Lower lobe of right lung (tissue), 2 donors: Measurements from ENCODE around the gene LASP1. TPM values are rescaled to one million over a fixed set of nuclear protein-coding genes. Genes with fewer than 3 reads are reported as not detected.
A peak's percentile ranks its signal among the peaks of the same experiment; 100 is the strongest.

Source experiments
- ATAC-seq, 2 donors: fragments of 200-7000 bp; cut with Tn5 transposase; one replicate each; pipeline ENCODE4 v1.9.1; 2020 to 2022; ENCODE audit warnings: mild to moderate bottlenecking in 2 of 2, moderate library complexity in 2 of 2
- DNase-seq: peaks from one replicate; pipeline ENCODE4 v3.0.0-alpha.2; 2020
- H3K27ac ChIP-seq: fragments of 200-600 bp; one replicate; pipeline ENCODE4 v1.8.0; 2022
- H3K27me3 ChIP-seq: fragments of 200-600 bp; one replicate; pipeline ENCODE4 v1.8.0; 2022; ENCODE audit warnings: low read depth
- H3K36me3 ChIP-seq: fragments of 200-600 bp; one replicate; pipeline ENCODE4 v1.8.0; 2022; ENCODE audit warnings: mild to moderate bottlenecking
- H3K4me1 ChIP-seq: fragments of 200-600 bp; one replicate; pipeline ENCODE4 v1.8.0; 2022
- H3K4me3 ChIP-seq: fragments of 200-600 bp; one replicate; pipeline ENCODE4 v1.8.0; 2022; ENCODE audit warnings: mild to moderate bottlenecking
- H3K9me3 ChIP-seq: fragments of 200-600 bp; one replicate; pipeline ENCODE4 v1.8.0; 2022
- CTCF ChIP-seq: fragments of 200-600 bp; IDR thresholded peaks from one replicate; pipeline ENCODE4 v1.8.0; 2022; ENCODE audit warnings: antibody characterized with exemption, mild to moderate bottlenecking
- intact Hi-C: fragments of 100-400 bp; cut with DNase I; formaldehyde crosslinking; loops from one replicate; pipeline ENCODE4 v1.11.0; 2022
- total RNA-seq: library from RNA; stranded (reverse); fragmentation: NEBNext Ultra II Directional; extraction: Animal tissue kit (Norgen Biotek cat#: 25700); gene quantifications from one replicate; pipeline ENCODE4 v1.2.1, GENCODE V29; 2021
- donor health status: DM: no; HTN: yes; CAD: no; lungs with severe emphysema.

Gene LASP1
- total RNA-seq, 1 donor from 2014 or later: 158 TPM

GRCh38 chr17:38905375-38905774 lies 35.5 kb downstream of the LASP1 start:
- Histone ChIP-seq H3K27me3 (no peaks in the 10 kb centered on the region), H3K27ac (no peak overlapping the region), H3K36me3 (peaks cover 61% of the 10 kb centered on the region), H3K4me3 (no peak overlapping the region), H3K4me1 (peaks cover 75% of the 10 kb centered on the region), H3K9me3 (no peaks in the 10 kb centered on the region)
- DNase-seq (no peak), ATAC-seq (no peak)
- intact Hi-C loops: no loop called here
- no peak for TF ChIP-seq CTCF

DNA sequence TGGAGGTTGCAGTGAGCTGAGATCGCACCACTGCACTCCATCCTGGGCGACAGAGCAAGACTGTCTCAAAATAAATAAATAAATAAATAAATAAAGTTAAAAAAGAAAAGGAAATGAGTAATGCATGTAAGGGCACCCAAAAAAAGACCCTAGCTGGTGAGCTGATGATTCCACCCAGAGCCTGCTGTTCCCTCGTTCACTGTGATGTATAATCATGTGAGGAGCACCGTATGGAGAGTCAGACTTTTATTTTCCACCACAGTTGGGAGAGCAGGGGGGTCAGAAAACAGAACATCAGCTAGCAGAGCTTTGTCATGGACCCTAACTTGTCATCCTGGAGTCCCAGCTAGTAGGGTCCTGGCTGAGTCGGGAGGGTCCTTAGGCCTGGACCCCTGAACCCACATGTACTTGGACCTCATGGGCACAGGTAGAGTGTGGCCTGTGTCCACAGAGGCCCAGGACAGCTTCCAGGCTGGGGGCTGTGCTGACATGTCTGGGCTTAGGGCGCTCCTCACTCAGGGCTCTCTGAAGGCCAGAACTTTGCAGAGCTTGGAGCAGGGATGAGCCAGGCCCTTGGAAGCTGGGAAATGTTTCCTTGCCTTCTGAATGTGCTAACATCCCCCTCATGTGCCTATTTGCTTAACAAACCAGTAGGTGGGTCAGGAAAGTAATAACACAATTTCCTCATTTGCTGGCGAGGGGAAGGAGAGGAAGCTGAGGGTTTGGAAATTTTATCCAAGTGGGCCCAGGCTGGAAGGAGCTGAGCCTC lies 36.8 kb downstream of the LASP1 start:
- H3K4me3 ChIP-seq: no peak overlapping the region
- TF ChIP-seq CTCF: no peak
- H3K4me1 ChIP-seq: peaks cover 73% of the 10 kb centered on the region
- H3K9me3 ChIP-seq: no peaks in the 10 kb centered on the region
- DNase-seq (no peak), ATAC-seq (peak; percentile 12 to 15)
- peak overlapping the region; percentile 62 for H3K27ac ChIP-seq
- intact Hi-C loops: no loop called here
- H3K27me3 ChIP-seq: no peaks in the 10 kb centered on the region
- H3K36me3 ChIP-seq: peaks cover 67% of the 10 kb centered on the region

DNA sequence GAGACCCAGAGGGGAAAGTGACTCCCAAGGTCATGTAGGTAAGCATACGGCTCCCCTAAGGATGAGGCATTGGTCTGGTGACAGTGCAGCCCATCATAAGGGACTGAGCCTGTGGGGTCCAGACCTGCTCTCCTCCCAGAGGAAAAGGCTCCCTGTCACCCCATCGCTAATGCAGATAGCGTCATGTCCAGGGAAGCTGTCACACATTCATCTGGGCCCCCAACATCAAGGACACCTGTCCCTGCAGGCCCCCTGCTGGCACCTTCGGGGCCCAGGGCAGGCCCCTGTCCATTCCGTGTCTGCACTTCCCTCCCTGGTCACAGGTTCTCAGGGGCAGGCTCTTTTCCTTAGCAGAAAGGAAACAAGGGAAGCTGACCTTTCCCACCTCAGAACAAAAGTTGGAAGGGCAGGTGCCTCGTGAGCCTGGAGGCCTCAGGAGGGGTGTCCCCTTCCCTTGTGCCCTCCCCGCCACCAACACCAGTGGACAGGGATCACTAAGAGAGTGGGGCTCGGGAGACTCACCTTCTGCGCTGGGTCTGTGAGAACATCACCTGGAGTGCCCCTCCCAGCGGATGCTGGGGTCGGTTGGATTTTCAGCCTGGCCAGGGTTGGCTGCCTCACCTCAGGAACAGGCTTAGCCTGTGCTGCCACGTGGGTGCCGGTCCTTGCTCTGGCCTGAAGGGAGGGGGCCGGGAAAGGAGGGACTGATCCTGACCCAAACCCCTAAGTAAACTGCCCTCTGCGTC lies 38.2 kb downstream of the LASP1 start:
- peak; percentile 17 for DNase-seq
- intact Hi-C loops: no loop called here
- Histone ChIP-seq H3K27me3 (no peaks in the 10 kb centered on the region), H3K27ac (peak overlapping the region; percentile 62), H3K36me3 (peaks cover 54% of the 10 kb centered on the region), H3K9me3 (no peaks in the 10 kb centered on the region), H3K4me1 (peaks cover 73% of the 10 kb centered on the region), H3K4me3 (no peak overlapping the region)
- TF ChIP-seq CTCF: no peak
- peak; percentile 5 to 13 for ATAC-seq

DNA sequence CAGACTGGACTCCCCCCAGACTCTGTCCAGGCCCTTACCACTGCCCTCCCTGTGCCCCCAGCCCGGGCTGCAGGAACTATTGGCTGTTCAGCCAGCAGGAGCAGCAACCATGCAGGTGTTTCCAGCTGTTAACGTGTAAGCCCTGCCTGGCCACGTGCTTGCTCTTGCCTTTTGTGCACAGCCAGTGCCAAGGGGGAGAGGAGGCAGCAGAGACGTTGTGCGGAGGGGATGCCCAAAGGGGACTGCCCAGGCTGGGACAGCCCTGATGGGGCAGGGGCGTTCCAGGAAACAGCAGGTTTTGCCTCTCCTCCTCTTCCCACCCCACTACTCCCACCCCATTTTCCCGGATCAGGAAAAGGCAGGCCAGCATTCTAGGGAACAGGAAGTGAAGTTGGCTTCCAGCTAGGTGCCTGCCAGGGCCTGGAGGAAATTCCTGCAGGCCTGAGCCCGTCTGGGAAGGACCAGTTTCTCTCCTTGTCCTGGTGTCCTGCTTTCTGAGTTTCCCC lies 38.9 kb downstream of the LASP1 start:
- peaks cover 54% of the 10 kb centered on the region for H3K36me3 ChIP-seq
- no peaks in the 10 kb centered on the region for H3K9me3 ChIP-seq
- H3K27ac ChIP-seq: peak overlapping the region; percentile 62
- peak; percentile 50 for DNase-seq
- no peak for TF ChIP-seq CTCF
- intact Hi-C loops: no loop called here
- peak; percentile 29 to 42 for ATAC-seq
- no peak overlapping the region for H3K4me3 ChIP-seq
- no peaks in the 10 kb centered on the region for H3K27me3 ChIP-seq
- peaks cover 70% of the 10 kb centered on the region for H3K4me1 ChIP-seq

DNA sequence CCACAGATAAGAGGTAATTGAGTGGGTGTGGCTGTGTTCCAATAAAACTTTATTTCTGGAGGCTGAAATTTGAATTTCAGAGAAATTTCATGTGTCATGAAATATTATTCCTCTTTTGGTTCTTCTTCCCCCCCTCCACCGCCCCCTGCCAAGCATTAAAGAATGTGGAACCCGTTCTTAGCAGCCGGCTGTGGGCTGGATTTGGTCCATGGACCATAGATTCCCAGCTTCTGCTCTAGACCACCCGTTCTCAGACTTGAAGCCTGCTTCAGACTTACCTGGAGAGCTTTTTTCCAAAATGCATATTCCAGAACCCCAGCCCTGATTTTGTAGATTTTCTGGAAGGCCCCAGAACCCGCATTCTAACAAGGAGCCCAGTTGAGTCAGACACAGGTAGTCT lies 40.5 kb downstream of the LASP1 start:
- H3K4me3 ChIP-seq: no peak overlapping the region
- peaks cover 60% of the 10 kb centered on the region for H3K36me3 ChIP-seq
- intact Hi-C loops: no loop called here
- DNase-seq (peak; percentile 18), ATAC-seq (no peak)
- no peaks in the 10 kb centered on the region for H3K27me3 ChIP-seq
- no peaks in the 10 kb centered on the region for H3K9me3 ChIP-seq
- TF ChIP-seq CTCF: no peak
- H3K4me1 ChIP-seq: peaks cover 82% of the 10 kb centered on the region
- H3K27ac ChIP-seq: no peak overlapping the region
